ENCODE measurements around the gene RPGRIP1.
"Not testable (repeated sequence)": the region's sequence is repeated elsewhere in the genome, so short reads cannot be mapped to it uniquely, and the experiment has no call there.

DNA sequence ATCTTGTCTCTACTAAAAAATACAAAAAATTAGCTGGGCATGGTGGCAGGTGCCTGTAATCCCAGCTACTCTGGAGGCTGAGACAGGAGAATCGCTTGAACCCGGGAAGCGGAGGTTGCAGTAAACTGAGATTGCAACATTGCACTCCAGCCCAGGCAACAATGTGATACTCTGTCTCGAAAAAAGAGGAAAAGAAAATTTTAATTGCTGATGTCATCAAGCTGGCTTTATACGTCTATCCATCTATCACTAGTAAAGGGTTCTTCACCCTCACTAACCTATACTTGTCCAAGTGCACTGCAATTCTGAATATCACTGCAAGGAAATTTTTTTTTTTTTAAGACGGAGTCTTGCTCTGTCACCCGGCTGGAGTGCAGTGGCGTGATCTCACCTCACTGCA lies 2.0 kb downstream of the RPGRIP1 start:
- not testable (repeated sequence) for TF ChIP-seq SMC3 (IDR thresholded peaks at IDR 0.05; ENCODE audit: low read depth, low read length); RCOR1 (IDR thresholded peaks at IDR 0.05; ENCODE audit: low read length); NFIC (IDR thresholded peaks at IDR 0.05; ENCODE audit: borderline replicate concordance)
- TF ChIP-seq, protein P1, sequence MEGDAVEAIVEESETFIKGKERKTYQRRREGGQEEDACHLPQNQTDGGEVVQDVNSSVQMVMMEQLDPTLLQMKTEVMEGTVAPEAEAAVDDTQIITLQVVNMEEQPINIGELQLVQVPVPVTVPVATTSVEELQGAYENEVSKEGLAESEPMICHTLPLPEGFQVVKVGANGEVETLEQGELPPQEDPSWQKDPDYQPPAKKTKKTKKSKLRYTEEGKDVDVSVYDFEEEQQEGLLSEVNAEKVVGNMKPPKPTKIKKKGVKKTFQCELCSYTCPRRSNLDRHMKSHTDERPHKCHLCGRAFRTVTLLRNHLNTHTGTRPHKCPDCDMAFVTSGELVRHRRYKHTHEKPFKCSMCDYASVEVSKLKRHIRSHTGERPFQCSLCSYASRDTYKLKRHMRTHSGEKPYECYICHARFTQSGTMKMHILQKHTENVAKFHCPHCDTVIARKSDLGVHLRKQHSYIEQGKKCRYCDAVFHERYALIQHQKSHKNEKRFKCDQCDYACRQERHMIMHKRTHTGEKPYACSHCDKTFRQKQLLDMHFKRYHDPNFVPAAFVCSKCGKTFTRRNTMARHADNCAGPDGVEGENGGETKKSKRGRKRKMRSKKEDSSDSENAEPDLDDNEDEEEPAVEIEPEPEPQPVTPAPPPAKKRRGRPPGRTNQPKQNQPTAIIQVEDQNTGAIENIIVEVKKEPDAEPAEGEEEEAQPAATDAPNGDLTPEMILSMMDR (IDR thresholded peaks at IDR 0.05), result not testable (repeated sequence)

Measured in SK-N-SH (cell line).